Upper lobe of left lung (tissue), 4 donors: ENCODE measurements around the gene ATP4B.

Experiments
- POLR2A ChIP-seq, 4 donors: fragments of 450-650 bp; IDR thresholded peaks; one replicate each; pipeline ENCODE4 v1.5.1; 2016 to 2017; ENCODE audit warnings: antibody characterized with exemption in 4 of 4, mild to moderate bottlenecking in 2 of 4
- POLR2AphosphoS5 ChIP-seq, 2 donors: sonication (generic); formaldehyde crosslinking; IDR thresholded peaks; one replicate each; pipeline ENCODE4 v1.5.1; 2017; ENCODE audit warnings: antibody characterized with exemption in 2 of 2

GRCh38 chr13:113633485-113633873 is 24.5 kb downstream of the ATP4B start:
- TF ChIP-seq POLR2A (IDR thresholded peaks at IDR 0.05) (no peak), POLR2AphosphoS5 (IDR thresholded peaks at IDR 0.05) (no peak)
